Liver (tissue), 3 donors: Measurements from ENCODE around the gene GFRA3.

Experiments
- GABPA ChIP-seq, 2 donors: IDR thresholded peaks in 1 of 2; conservative IDR thresholded peaks in 1 of 2; 2 replicates each; pipeline ENCODE4 v1.6.1; 2016; ENCODE audit warnings: antibody characterized with exemption in 2 of 2, mild to moderate bottlenecking in 1 of 2, moderate library complexity in 1 of 2
- RAD21 ChIP-seq, 2 donors: IDR thresholded peaks; 2 replicates each; pipeline ENCODE4 v1.6.1; 2016; ENCODE audit warnings: antibody characterized with exemption in 2 of 2, mild to moderate bottlenecking in 2 of 2
- TAF1 ChIP-seq: conservative IDR thresholded peaks from 2 replicates; pipeline ENCODE4 v1.6.1; 2016; ENCODE audit warnings: antibody characterized with exemption, mild to moderate bottlenecking
- YY1 ChIP-seq: IDR thresholded peaks from 2 replicates; pipeline ENCODE4 v1.6.1; 2016; ENCODE audit warnings: antibody characterized with exemption, mild to moderate bottlenecking
- TF ChIP-seq, protein P1 (sequence below): IDR thresholded peaks from 2 replicates; pipeline ENCODE4 v1.6.1; 2016; ENCODE audit warnings: antibody characterized with exemption, mild to moderate bottlenecking
- TF ChIP-seq, protein P2 (sequence below): fragments of 150-350 bp; IDR thresholded peaks from 2 replicates; pipeline ENCODE4 v1.5.1; 2017; ENCODE audit warnings: improper control_type of control experiment, low read depth, low read length; ENCODE audit not compliant: missing input control
- donor health status: healthy.
- donor health status: healthy.

DNA sequence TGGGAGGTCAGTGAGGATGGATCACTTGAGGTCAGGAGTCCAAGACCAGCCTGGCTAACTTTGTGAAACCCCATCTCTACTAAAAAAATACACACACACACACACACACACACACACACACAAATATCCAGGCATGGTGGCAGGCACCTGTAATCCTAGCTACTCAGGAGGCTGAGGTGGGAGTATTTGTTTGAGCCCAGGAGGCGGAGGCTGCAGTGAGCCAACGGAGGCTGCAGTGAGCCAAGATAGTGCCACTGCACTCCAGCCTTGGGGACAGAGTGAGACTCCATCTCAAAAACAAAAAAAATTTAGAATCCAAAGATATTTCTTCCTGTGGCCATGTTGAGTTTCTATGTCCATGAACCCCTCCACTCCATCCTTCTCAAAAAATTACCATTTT is 39.8 kb downstream of the GFRA3 start:
- TF ChIP-seq, protein P1, sequence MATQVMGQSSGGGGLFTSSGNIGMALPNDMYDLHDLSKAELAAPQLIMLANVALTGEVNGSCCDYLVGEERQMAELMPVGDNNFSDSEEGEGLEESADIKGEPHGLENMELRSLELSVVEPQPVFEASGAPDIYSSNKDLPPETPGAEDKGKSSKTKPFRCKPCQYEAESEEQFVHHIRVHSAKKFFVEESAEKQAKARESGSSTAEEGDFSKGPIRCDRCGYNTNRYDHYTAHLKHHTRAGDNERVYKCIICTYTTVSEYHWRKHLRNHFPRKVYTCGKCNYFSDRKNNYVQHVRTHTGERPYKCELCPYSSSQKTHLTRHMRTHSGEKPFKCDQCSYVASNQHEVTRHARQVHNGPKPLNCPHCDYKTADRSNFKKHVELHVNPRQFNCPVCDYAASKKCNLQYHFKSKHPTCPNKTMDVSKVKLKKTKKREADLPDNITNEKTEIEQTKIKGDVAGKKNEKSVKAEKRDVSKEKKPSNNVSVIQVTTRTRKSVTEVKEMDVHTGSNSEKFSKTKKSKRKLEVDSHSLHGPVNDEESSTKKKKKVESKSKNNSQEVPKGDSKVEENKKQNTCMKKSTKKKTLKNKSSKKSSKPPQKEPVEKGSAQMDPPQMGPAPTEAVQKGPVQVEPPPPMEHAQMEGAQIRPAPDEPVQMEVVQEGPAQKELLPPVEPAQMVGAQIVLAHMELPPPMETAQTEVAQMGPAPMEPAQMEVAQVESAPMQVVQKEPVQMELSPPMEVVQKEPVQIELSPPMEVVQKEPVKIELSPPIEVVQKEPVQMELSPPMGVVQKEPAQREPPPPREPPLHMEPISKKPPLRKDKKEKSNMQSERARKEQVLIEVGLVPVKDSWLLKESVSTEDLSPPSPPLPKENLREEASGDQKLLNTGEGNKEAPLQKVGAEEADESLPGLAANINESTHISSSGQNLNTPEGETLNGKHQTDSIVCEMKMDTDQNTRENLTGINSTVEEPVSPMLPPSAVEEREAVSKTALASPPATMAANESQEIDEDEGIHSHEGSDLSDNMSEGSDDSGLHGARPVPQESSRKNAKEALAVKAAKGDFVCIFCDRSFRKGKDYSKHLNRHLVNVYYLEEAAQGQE, result no peak
- TF ChIP-seq, protein P2, sequence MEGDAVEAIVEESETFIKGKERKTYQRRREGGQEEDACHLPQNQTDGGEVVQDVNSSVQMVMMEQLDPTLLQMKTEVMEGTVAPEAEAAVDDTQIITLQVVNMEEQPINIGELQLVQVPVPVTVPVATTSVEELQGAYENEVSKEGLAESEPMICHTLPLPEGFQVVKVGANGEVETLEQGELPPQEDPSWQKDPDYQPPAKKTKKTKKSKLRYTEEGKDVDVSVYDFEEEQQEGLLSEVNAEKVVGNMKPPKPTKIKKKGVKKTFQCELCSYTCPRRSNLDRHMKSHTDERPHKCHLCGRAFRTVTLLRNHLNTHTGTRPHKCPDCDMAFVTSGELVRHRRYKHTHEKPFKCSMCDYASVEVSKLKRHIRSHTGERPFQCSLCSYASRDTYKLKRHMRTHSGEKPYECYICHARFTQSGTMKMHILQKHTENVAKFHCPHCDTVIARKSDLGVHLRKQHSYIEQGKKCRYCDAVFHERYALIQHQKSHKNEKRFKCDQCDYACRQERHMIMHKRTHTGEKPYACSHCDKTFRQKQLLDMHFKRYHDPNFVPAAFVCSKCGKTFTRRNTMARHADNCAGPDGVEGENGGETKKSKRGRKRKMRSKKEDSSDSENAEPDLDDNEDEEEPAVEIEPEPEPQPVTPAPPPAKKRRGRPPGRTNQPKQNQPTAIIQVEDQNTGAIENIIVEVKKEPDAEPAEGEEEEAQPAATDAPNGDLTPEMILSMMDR, result no peak
- no peak for TF ChIP-seq YY1
- TF ChIP-seq TAF1, result no peak
- TF ChIP-seq GABPA (IDR thresholded peaks at IDR 0.05 in 1 of 2, conservative IDR thresholded peaks at IDR 0.05 in 1 of 2), result no peak
- no peak for TF ChIP-seq RAD21 (IDR thresholded peaks at IDR 0.05)
